ENCODE measurements around the gene ST3GAL3. TPM values are rescaled to one million over a fixed set of nuclear protein-coding genes. Genes with fewer than 3 reads are reported as not detected.

Gene ST3GAL3, protein sequence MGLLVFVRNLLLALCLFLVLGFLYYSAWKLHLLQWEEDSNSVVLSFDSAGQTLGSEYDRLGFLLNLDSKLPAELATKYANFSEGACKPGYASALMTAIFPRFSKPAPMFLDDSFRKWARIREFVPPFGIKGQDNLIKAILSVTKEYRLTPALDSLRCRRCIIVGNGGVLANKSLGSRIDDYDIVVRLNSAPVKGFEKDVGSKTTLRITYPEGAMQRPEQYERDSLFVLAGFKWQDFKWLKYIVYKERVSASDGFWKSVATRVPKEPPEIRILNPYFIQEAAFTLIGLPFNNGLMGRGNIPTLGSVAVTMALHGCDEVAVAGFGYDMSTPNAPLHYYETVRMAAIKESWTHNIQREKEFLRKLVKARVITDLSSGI
- total RNA-seq = 10 to 100 TPM in 4 of 6 experiments, 1 to 10 TPM in 2; 6.4 to 14.2 (median 12.0) TPM
- long read RNA-seq, partial matches to known transcripts = 0 of 2 reads
- long read RNA-seq, other reads (novel, unspliced or antisense) = 2 of 2 reads

DNA sequence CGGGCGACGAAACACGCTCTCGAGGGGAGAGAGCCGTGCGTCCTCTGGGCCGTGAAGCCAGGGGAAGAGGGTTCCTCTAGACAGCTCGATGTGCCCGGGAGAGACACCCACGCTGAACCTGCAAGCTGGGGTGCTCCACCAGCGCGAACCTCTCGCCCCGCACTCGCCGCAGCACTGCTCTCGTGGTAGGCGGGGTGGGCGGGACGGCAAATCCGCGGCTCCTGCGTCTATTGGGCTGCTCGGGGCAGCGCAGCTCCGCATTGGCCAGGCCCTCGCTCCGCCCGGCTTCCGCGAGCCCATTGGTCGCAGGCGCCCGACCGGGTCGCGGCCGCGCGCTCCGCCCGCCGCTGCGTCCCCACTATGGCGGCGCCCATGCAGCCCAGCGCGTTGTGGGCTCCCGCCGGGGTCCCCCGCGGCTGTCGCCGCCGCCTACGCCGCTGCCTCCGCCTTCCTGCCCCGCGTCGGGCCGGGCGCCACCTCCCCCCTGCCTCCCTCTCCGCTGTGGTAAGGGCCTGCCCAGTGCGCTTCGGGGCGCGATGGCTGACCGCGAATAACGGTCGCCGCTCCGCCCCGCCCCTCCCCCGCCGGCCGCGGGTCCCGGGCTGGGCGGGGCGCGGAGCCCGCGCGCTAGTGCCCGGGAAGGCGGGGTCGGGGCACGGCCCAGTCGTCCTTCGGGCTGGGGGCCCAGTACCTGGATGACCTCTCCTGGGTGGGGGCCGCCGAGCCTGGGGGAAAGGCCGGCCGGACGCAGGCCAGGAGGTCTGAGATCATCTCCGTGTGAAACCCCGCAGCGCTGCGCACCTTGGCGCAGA lies at the start of gene ST3GAL3:
TSS of gene ST3GAL3 (plus strand) at position 347 of the 812 bp plus-strand sequence. CDS start 28,727 bp downstream, outside the sequence.
- H3K27me3 ChIP-seq = no peaks in the 10 kb centered on the region
- no peaks in the 10 kb centered on the region for H3K9me3 ChIP-seq
- peak within 1 kb of the TSS; percentile 69 to 70 (median 69) for H3K27ac ChIP-seq
- ATAC-seq = peak; percentile 87 to 96 (median 92)
- H3K4me3 ChIP-seq = peak within 1 kb of the TSS; percentile 60 to 88 (median 72)
- WGBS (ENCODE audit: insufficient coverage, low coverage, low lambda C conversion rate, missing lambda C conversion rate) = no CpG with 5 or more reads among the region's 103 CpGs
- TF ChIP-seq POLR2A (IDR thresholded peaks at IDR 0.05) = peak; percentile 86
- TF ChIP-seq, protein P1, sequence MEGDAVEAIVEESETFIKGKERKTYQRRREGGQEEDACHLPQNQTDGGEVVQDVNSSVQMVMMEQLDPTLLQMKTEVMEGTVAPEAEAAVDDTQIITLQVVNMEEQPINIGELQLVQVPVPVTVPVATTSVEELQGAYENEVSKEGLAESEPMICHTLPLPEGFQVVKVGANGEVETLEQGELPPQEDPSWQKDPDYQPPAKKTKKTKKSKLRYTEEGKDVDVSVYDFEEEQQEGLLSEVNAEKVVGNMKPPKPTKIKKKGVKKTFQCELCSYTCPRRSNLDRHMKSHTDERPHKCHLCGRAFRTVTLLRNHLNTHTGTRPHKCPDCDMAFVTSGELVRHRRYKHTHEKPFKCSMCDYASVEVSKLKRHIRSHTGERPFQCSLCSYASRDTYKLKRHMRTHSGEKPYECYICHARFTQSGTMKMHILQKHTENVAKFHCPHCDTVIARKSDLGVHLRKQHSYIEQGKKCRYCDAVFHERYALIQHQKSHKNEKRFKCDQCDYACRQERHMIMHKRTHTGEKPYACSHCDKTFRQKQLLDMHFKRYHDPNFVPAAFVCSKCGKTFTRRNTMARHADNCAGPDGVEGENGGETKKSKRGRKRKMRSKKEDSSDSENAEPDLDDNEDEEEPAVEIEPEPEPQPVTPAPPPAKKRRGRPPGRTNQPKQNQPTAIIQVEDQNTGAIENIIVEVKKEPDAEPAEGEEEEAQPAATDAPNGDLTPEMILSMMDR (IDR thresholded peaks at IDR 0.05) = no peak
- intact Hi-C loops (cut with DNase I) = no loop called here
- peaks cover 0 to 21% (median 9%) of the 10 kb centered on the region in 4 donors for H3K4me1 ChIP-seq
- peaks cover 0 to 22% (median 14%) of the 10 kb centered on the region in 4 donors for H3K36me3 ChIP-seq
- DNase-seq = peak; percentile 95 to 97 (median 96)

DNA sequence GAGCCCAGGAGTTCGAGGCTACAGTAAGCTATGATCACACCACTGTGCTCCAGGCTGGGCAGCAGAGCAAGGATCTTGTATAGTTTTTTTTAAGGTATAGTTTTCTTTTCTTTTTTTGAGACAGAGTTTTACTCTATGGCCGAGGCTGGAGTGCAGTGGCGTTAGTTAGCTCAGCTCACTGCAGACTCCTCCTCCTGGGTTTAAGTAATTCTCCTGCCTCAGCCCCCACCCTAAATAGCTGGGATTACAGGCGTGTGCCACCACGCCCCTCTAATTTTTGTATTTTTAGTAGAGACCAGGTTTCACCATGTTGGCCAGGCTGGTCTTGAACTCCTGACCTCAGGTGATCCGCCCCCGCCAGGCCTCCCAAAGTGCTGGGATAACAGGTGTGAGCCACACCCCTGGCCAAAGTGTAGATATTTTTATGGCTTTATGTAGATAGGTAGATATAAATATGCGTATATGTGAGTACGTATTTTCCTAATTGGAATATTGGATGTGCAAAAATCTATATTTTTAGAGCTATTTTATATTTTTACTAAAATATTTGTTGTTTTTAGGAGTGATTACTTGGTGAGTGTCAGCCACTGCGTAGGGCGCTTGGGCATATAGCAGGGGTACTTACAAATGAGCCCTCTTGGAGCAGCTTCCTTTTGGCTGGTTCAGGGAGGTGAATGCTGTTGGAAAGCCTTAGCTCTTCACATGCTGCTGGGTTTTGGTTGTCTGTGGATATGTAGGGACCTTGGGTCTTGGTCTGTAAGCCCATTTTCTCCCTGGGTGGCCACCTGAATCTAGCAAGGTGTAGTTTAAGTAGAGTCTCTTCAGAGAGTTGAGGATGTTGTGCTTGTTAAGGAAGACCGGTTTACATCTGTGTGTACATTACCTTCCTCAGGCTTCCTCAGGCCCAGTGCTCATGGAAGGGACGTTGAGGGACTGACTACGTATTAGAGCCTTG lies 47.8 kb upstream of the ST3GAL3 start:
- no peak overlapping the region for H3K27ac ChIP-seq
- ATAC-seq (no peak), DNase-seq (no peak)
- H3K36me3 ChIP-seq = peaks cover 23 to 97% (median 58%) of the 10 kb centered on the region in 4 donors
- no peaks in the 10 kb centered on the region for H3K4me1 ChIP-seq
- TF ChIP-seq, protein P1 (IDR thresholded peaks at IDR 0.05) = no peak
- no peak for TF ChIP-seq POLR2A (IDR thresholded peaks at IDR 0.05)
- no peaks in the 10 kb centered on the region for H3K9me3 ChIP-seq
- no peaks in the 10 kb centered on the region for H3K27me3 ChIP-seq
- intact Hi-C loops (cut with DNase I) = loop anchor here in 1 of 2 donors (10.0 kb wide), 1 partner anchor 135 kb away; no protein-coding TSS in a partner anchor
- no peak overlapping the region for H3K4me3 ChIP-seq
- WGBS (ENCODE audit: insufficient coverage, low coverage, low lambda C conversion rate, missing lambda C conversion rate) = 93% methylated on average over 12 of the region's 14 CpGs

DNA sequence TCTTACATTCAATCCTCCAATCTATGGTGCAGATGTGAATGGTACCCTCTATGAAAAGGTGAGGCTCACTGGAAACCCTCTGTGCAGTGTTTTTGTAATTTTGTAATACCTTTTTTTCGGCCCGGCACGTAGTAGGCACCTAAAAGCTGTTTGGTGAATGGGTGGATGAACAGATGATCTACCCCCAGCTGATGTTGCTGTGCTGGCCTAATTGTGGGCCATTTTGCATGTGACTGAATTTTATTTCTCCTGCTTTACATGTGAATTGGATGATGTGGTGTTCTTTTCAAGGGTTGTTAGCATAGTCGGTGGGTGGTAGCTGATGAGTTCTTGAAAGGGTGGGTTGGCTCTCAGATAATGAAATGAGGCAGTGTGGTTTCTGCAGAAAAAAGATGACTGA lies 47.0 kb upstream of the ST3GAL3 start:
- H3K4me1 ChIP-seq = no peaks in the 10 kb centered on the region
- no peak for DNase-seq
- H3K4me3 ChIP-seq = no peak overlapping the region
- H3K27ac ChIP-seq = no peak overlapping the region
- WGBS (ENCODE audit: insufficient coverage, low coverage, low lambda C conversion rate, missing lambda C conversion rate) = 81% methylated on average over 4 of the region's 4 CpGs
- peaks cover 23 to 99% (median 59%) of the 10 kb centered on the region in 4 donors for H3K36me3 ChIP-seq
- no peak for ATAC-seq
- no peak for TF ChIP-seq POLR2A (IDR thresholded peaks at IDR 0.05)
- TF ChIP-seq, protein P1 (IDR thresholded peaks at IDR 0.05) = no peak
- H3K27me3 ChIP-seq = no peaks in the 10 kb centered on the region
- intact Hi-C loops (cut with DNase I) = loop anchor here in 1 of 2 donors (10.0 kb wide), 1 partner anchor 136 kb away; no protein-coding TSS in a partner anchor
- H3K9me3 ChIP-seq = no peaks in the 10 kb centered on the region

Data from right lobe of liver (tissue), 6 donors.